WTC11 (cell line): ENCODE data around the gene HES4.

Source experiments
- ATF1 ChIP-seq: sonication (generic); formaldehyde crosslinking; IDR thresholded peaks from 2 replicates; pipeline ENCODE4 v1.8.1; 2023; ENCODE audit warnings: mild to moderate bottlenecking, moderate library complexity, missing genetic modification reagents
- CTCF ChIP-seq: fragments of 200-600 bp; IDR thresholded peaks from 2 replicates; pipeline ENCODE4 v1.8.0; 2022; ENCODE audit warnings: antibody characterized with exemption
- FOXK1 ChIP-seq: sonication (generic); formaldehyde crosslinking; IDR thresholded peaks from 2 replicates; pipeline ENCODE4 v1.8.0; 2022; ENCODE audit warnings: mild to moderate bottlenecking, moderate library complexity, missing genetic modification reagents
- HMGA2 ChIP-seq: fragments of 250-450 bp; sonication (Bioruptor Pico); IDR thresholded peaks from 2 replicates; pipeline ENCODE4 v1.4.0; 2021; ENCODE audit warnings: mild to moderate bottlenecking, moderate library complexity
- IRF1 ChIP-seq: sonication (generic); formaldehyde crosslinking; IDR thresholded peaks from 2 replicates; pipeline ENCODE4 v1.8.0; 2023; ENCODE audit warnings: missing genetic modification reagents
- TEAD4 ChIP-seq: sonication (generic); formaldehyde crosslinking; IDR thresholded peaks from 2 replicates; pipeline ENCODE4 v1.8.0; 2022; ENCODE audit warnings: mild to moderate bottlenecking, missing genetic modification reagents
- USF2 ChIP-seq: sonication (generic); formaldehyde crosslinking; IDR thresholded peaks from 2 replicates; pipeline ENCODE4 v1.8.1; 2023; ENCODE audit warnings: mild to moderate bottlenecking, missing genetic modification reagents, moderate library complexity
- ZNF121 ChIP-seq: sonication (generic); formaldehyde crosslinking; IDR thresholded peaks from 2 replicates; pipeline ENCODE4 v1.8.0; 2023; ENCODE audit warnings: missing genetic modification reagents
- ZNF512 ChIP-seq: sonication (generic); formaldehyde crosslinking; IDR thresholded peaks from 2 replicates; pipeline ENCODE4 v1.8.1; 2022; ENCODE audit warnings: missing genetic modification reagents, borderline replicate concordance

- TF ChIP-seq CTCF, result no peak
- no peak for TF ChIP-seq ZNF512 (CRISPR knock-in tag)
- no peak for TF ChIP-seq FOXK1
- no peak for TF ChIP-seq ZNF121 (CRISPR knock-in tag)
- no peak for TF ChIP-seq USF2 (CRISPR knock-in tag)
- TF ChIP-seq TEAD4 (CRISPR knock-in tag), result no peak
- TF ChIP-seq HMGA2, result no peak
- no peak for TF ChIP-seq ATF1 (CRISPR knock-in tag)
- no peak for TF ChIP-seq IRF1 (CRISPR knock-in tag)
Measured at GRCh38 chr1:1041873-1042272, 42.0 kb upstream of the HES4 start.
